GM06990 (cell line): ENCODE measurements around the gene LRRFIP2.
"Not testable (repeated sequence)": the region's sequence is repeated elsewhere in the genome, so short reads cannot be mapped to it uniquely, and the experiment has no call there.

ENCODE experiments used
- DNase-seq: peaks from one replicate; pipeline ENCODE4 v3.0.0-alpha.2; 2011; ENCODE audit not compliant: insufficient read length; ENCODE audit errors: extremely low read depth
- H3K27me3 ChIP-seq: replicated peaks from 2 replicates; pipeline ENCODE4 v1.6.0; 2011; ENCODE audit warnings: low read length; ENCODE audit not compliant: control insufficient read depth, insufficient read depth
- H3K36me3 ChIP-seq: 2 replicates; pipeline ENCODE4 v1.5.1; 2011; ENCODE audit warnings: low read length; ENCODE audit not compliant: control insufficient read depth, insufficient read depth
- H3K4me3 ChIP-seq: replicated peaks from 2 replicates; pipeline ENCODE4 v1.5.1; 2011; ENCODE audit warnings: low read depth, mild to moderate bottlenecking, control low read depth, low read length
- TF ChIP-seq, protein P1 (sequence below): IDR thresholded peaks from 2 replicates; pipeline ENCODE4 v1.5.1; 2011; ENCODE audit warnings: low read length, control low read depth, mild to moderate bottlenecking, inconsistent platforms; ENCODE audit not compliant: insufficient read depth, poor library complexity, severe bottlenecking

Gene LRRFIP2

DNA sequence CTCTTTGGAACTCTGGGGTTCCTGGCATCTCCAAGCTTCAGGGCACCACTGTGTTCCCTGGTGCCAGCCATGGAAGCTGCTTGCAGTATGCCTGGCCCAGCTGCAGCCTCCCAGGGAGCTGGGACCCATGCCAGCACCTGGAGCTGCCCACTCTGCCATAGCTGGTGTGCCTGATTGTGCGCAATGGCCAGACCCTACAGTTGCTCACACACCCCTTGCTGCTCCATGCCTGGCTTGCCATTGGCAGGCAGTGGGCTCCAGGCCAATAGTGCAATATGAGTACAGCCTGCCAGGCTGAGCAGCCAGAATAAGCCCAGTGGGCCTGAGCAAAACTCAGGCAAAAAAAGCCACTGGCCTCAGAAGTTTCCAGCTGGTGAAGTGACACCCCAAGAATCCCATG lies 43.8 kb upstream of the LRRFIP2 start:
- DNase-seq, result no peak
- no peaks in the 10 kb centered on the region for H3K27me3 ChIP-seq
- H3K36me3 ChIP-seq, result no peaks in the 10 kb centered on the region
- TF ChIP-seq, protein P1, sequence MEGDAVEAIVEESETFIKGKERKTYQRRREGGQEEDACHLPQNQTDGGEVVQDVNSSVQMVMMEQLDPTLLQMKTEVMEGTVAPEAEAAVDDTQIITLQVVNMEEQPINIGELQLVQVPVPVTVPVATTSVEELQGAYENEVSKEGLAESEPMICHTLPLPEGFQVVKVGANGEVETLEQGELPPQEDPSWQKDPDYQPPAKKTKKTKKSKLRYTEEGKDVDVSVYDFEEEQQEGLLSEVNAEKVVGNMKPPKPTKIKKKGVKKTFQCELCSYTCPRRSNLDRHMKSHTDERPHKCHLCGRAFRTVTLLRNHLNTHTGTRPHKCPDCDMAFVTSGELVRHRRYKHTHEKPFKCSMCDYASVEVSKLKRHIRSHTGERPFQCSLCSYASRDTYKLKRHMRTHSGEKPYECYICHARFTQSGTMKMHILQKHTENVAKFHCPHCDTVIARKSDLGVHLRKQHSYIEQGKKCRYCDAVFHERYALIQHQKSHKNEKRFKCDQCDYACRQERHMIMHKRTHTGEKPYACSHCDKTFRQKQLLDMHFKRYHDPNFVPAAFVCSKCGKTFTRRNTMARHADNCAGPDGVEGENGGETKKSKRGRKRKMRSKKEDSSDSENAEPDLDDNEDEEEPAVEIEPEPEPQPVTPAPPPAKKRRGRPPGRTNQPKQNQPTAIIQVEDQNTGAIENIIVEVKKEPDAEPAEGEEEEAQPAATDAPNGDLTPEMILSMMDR, result no peak
- no peak overlapping the region for H3K4me3 ChIP-seq

DNA sequence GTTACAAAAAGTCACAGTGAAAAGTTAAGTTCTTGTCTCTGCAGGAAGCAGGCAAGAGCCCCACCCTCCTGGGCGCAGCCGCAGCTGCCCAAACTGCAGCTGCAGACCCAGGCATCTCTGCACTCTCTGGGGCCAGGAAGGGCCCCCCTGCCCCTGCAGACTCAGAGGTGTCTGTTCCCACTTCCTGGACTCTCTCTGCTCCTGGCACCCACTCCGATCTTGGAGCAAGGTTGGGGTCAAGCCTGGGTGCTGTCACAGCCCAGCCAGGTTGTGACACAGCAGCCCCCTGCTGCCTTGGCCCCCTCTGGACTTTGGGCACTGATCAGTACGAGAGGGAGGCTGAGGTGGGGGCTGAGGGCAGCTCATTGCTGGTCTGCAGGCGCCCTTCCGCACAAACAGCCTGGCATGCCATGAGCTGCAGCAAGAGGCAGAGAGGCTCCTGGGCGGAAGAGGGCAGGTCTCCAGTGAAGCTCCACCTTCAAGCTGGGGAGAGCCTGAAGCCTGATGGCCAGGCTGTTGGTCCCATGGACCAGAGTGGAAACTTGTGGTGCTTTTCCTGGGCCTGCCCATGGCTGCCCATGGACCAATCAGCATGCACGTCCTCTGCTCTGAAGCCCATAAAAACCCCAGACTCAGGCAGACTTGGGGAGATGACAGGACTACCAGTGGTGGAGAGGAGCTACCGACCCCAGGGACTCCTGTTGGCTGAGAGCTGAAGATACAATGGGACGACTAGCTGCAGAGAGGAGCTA lies 42.9 kb upstream of the LRRFIP2 start:
- H3K4me3 ChIP-seq, result no peak overlapping the region
- no peaks in the 10 kb centered on the region for H3K36me3 ChIP-seq
- DNase-seq, result no peak
- no peaks in the 10 kb centered on the region for H3K27me3 ChIP-seq
- TF ChIP-seq, protein P1, result no peak

GRCh38 chr3:37216597-37217097 lies 42.3 kb upstream of the LRRFIP2 start:
- no peaks in the 10 kb centered on the region for H3K27me3 ChIP-seq
- H3K36me3 ChIP-seq, result no peaks in the 10 kb centered on the region
- TF ChIP-seq, protein P1, result no peak
- no peak overlapping the region for H3K4me3 ChIP-seq
- DNase-seq, result no peak

- no peak overlapping the region for H3K4me3 ChIP-seq
- H3K27me3 ChIP-seq, result no peaks in the 10 kb centered on the region
- no peaks in the 10 kb centered on the region for H3K36me3 ChIP-seq
- TF ChIP-seq, protein P1, result no peak
- no peak for DNase-seq
These were observed 39.7 kb upstream of the LRRFIP2 start for GRCh38 chr3:37214076-37214475.

DNA sequence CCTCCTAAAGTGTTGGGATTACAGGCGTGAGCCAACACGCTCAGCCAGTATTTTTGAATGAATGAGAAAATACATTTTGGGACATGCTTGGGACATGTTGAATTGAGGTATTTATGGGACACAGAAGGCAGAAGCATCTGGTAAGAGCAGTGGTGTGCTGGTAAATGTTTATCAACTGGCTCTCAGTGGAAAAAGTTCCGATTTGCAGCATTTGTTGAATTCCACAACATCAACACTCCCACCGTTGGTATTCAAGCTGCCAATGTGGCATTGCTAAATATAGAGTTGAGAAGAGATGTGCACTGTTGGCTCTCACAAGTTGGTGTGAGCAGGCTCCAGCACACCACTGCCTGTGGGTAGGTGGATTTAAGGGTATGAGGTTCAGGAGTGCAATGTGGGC lies 35.8 kb upstream of the LRRFIP2 start:
- Histone ChIP-seq H3K27me3 (no peaks in the 10 kb centered on the region), H3K4me3 (no peak overlapping the region), H3K36me3 (no peaks in the 10 kb centered on the region)
- DNase-seq, result no peak
- TF ChIP-seq, protein P1, result no peak

DNA sequence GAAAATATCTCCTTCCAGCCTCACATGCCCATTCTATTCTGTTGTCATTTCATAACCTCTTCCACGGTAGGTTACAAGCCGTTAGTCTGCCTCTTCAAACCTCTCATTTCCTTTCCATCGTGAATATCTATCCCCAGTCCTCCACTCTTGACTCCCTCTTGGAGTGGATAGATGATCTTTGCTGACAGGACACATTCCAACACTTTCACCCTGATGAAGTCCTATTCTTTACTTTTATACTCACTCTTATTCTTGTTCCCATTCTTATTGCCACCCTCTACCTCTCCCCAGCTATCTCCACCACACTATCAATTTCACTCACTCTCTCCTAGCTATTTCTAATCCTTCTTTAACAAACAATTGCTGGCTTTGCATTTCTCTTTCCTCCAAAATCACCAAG lies 34.2 kb upstream of the LRRFIP2 start:
- H3K4me3 ChIP-seq, H3K27me3 ChIP-seq, H3K36me3 ChIP-seq, DNase-seq: not testable (repeated sequence)

DNA sequence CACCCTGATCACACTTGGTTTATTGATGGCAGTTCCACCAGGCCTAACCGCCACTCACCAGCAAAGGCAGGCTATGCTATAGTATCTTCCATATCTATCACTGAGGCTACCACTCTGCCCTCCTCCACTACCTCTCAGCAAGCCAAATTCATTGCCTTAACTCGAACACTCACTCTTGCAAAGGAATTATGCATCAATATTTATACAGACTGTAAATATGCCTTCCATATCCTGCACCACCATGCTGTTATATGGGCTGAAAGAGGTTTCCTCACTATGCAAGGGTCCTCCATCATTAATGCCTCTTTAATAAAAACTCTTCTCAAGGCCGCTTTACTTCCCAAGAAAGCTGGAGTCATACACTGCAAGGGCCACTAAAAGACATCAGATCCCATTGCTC lies 33.6 kb upstream of the LRRFIP2 start:
- not testable (repeated sequence) for H3K36me3 ChIP-seq, DNase-seq, H3K27me3 ChIP-seq, H3K4me3 ChIP-seq

DNA sequence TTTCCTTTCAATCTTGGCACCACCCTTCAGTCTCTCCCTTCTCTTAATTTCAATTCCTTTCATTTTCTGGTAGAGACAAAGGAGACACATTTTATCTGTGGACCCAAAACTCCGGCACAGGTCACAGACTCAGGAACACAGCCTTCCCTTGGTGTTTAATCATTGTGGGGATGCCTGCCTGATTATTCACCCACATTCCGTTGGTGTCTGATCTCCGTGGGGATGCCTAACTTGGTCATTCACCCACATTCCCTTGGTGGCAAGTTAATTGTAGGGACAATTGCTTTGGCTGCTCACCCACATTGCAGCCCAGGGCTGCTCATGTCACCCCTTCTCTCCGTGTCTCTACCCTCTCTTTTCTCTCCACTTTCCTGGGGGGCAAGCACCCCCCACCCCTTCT lies 31.7 kb upstream of the LRRFIP2 start:
- not testable (repeated sequence) for H3K36me3 ChIP-seq, H3K4me3 ChIP-seq, DNase-seq, H3K27me3 ChIP-seq
